ENCODE measurements around the gene FBN2.

FBN2 gene

GRCh38 chr5:128538000-128538249 lies at the start of gene FBN2:
Gene FBN2 (minus strand): TSS chr5:128538245. CDS start chr5:128537603, 642 bp downstream.
- peak within 1 kb of the TSS; percentile 81 for H3K9ac ChIP-seq (ENCODE audit: insufficient read length, low read depth)
- peak within 1 kb of the TSS; percentile 61 for H3K4me3 ChIP-seq (ENCODE audit: insufficient read length, low read depth)
- peaks cover 22% of the 10 kb centered on the region for H3K36me3 ChIP-seq (ENCODE audit: insufficient read depth, insufficient read length, low read length)
- no peaks in the 10 kb centered on the region for H3K9me3 ChIP-seq (ENCODE audit: insufficient read depth, low read length)
- peaks cover 13% of the 10 kb centered on the region for H3K27me3 ChIP-seq (ENCODE audit: insufficient read depth, insufficient read length)
- no peak for DNase-seq (ENCODE audit: low read depth, low spot score)
- H3K4me1 ChIP-seq (ENCODE audit: insufficient read depth, insufficient read length): no peaks in the 10 kb centered on the region
- TF ChIP-seq YY1 (IDR thresholded peaks at IDR 0.05; ENCODE audit: insufficient read depth, insufficient read length) (no peak), SUZ12 (IDR thresholded peaks at IDR 0.05; ENCODE audit: extremely low read depth, insufficient read depth, insufficient read length) (no peak), ZNF274 (IDR thresholded peaks at IDR 0.05; ENCODE audit: low read depth, low read length) (no peak)

- Histone ChIP-seq H3K36me3 (ENCODE audit: insufficient read depth, insufficient read length, low read length) (no peaks in the 10 kb centered on the region), H3K9ac (ENCODE audit: insufficient read length, low read depth) (no peak overlapping the region), H3K9me3 (ENCODE audit: insufficient read depth, low read length) (no peaks in the 10 kb centered on the region), H3K27me3 (ENCODE audit: insufficient read depth, insufficient read length) (no peaks in the 10 kb centered on the region), H3K4me3 (ENCODE audit: insufficient read length, low read depth) (no peak overlapping the region), H3K4me1 (ENCODE audit: insufficient read depth, insufficient read length) (no peaks in the 10 kb centered on the region)
- no peak for DNase-seq (ENCODE audit: low read depth, low spot score)
- TF ChIP-seq SUZ12 (IDR thresholded peaks at IDR 0.05; ENCODE audit: extremely low read depth, insufficient read depth, insufficient read length): no peak
- no peak for TF ChIP-seq YY1 (IDR thresholded peaks at IDR 0.05; ENCODE audit: insufficient read depth, insufficient read length)
- TF ChIP-seq ZNF274 (IDR thresholded peaks at IDR 0.05; ENCODE audit: low read depth, low read length): no peak
Observed at GRCh38 chr5:128587275-128587674, 49.2 kb upstream of the FBN2 start.

- Histone ChIP-seq H3K4me1 (ENCODE audit: insufficient read depth, insufficient read length) (no peaks in the 10 kb centered on the region), H3K36me3 (ENCODE audit: insufficient read depth, insufficient read length, low read length) (no peaks in the 10 kb centered on the region), H3K9ac (ENCODE audit: insufficient read length, low read depth) (no peak overlapping the region), H3K9me3 (ENCODE audit: insufficient read depth, low read length) (no peaks in the 10 kb centered on the region), H3K4me3 (ENCODE audit: insufficient read length, low read depth) (no peak overlapping the region), H3K27me3 (ENCODE audit: insufficient read depth, insufficient read length) (no peaks in the 10 kb centered on the region)
- TF ChIP-seq ZNF274 (IDR thresholded peaks at IDR 0.05; ENCODE audit: low read depth, low read length) (no peak), YY1 (IDR thresholded peaks at IDR 0.05; ENCODE audit: insufficient read depth, insufficient read length) (no peak), SUZ12 (IDR thresholded peaks at IDR 0.05; ENCODE audit: extremely low read depth, insufficient read depth, insufficient read length) (no peak)
- no peak for DNase-seq (ENCODE audit: low read depth, low spot score)
Observed at GRCh38 chr5:128586848-128587247, 48.8 kb upstream of the FBN2 start.

GRCh38 chr5:128579639-128580038 lies 41.6 kb upstream of the FBN2 start:
- no peak overlapping the region for H3K4me3 ChIP-seq (ENCODE audit: insufficient read length, low read depth)
- no peaks in the 10 kb centered on the region for H3K9me3 ChIP-seq (ENCODE audit: insufficient read depth, low read length)
- no peaks in the 10 kb centered on the region for H3K27me3 ChIP-seq (ENCODE audit: insufficient read depth, insufficient read length)
- no peak for DNase-seq (ENCODE audit: low read depth, low spot score)
- TF ChIP-seq YY1 (IDR thresholded peaks at IDR 0.05; ENCODE audit: insufficient read depth, insufficient read length): no peak
- no peak for TF ChIP-seq ZNF274 (IDR thresholded peaks at IDR 0.05; ENCODE audit: low read depth, low read length)
- TF ChIP-seq SUZ12 (IDR thresholded peaks at IDR 0.05; ENCODE audit: extremely low read depth, insufficient read depth, insufficient read length): no peak
- H3K4me1 ChIP-seq (ENCODE audit: insufficient read depth, insufficient read length): no peaks in the 10 kb centered on the region
- no peaks in the 10 kb centered on the region for H3K36me3 ChIP-seq (ENCODE audit: insufficient read depth, insufficient read length, low read length)
- no peak overlapping the region for H3K9ac ChIP-seq (ENCODE audit: insufficient read length, low read depth)

DNA sequence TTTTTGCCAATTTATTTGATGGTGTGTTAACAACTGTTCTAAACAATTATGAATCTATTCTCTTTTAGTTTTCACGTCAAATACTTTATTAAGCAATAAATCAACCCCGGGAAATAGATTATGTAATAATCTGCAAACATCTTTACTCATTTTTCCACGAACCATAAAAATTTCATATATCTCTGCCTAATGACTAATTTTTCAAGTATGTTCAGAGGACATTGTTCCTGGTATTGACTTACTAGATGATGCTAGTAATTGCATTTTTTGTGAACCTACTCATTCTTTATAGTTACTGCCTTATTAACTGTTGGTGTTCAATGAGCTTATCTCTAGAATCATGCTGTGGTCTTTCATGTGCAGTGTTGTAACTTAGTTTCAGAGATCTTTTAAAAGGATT lies 41.0 kb upstream of the FBN2 start:
- TF ChIP-seq ZNF274 (IDR thresholded peaks at IDR 0.05; ENCODE audit: low read depth, low read length) (no peak), SUZ12 (IDR thresholded peaks at IDR 0.05; ENCODE audit: extremely low read depth, insufficient read depth, insufficient read length) (no peak), YY1 (IDR thresholded peaks at IDR 0.05; ENCODE audit: insufficient read depth, insufficient read length) (no peak)
- no peak for DNase-seq (ENCODE audit: low read depth, low spot score)
- Histone ChIP-seq H3K9ac (ENCODE audit: insufficient read length, low read depth) (no peak overlapping the region), H3K4me1 (ENCODE audit: insufficient read depth, insufficient read length) (no peaks in the 10 kb centered on the region), H3K27me3 (ENCODE audit: insufficient read depth, insufficient read length) (no peaks in the 10 kb centered on the region), H3K9me3 (ENCODE audit: insufficient read depth, low read length) (no peaks in the 10 kb centered on the region), H3K4me3 (ENCODE audit: insufficient read length, low read depth) (no peak overlapping the region), H3K36me3 (ENCODE audit: insufficient read depth, insufficient read length, low read length) (no peaks in the 10 kb centered on the region)

DNA sequence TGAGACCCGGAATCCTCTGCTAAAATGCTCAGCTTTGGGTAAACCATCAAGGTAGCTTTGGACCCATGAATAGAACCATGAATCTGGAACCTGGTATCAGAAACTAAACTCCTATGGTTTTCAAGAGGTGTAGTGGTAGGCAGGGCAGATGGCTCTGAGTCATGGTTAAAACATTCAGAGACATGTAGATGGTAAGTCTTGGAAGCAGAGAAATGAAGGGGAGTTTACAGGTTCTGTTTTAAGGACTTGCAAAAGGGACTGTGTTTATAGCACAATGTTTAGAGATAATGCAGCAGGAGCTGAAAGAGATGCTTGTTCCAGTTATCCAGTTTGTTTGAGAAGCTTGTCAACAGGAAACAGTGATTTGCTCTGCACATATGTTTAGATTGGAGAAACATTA lies 36.0 kb upstream of the FBN2 start:
- no peak for TF ChIP-seq SUZ12 (IDR thresholded peaks at IDR 0.05; ENCODE audit: extremely low read depth, insufficient read depth, insufficient read length)
- no peak for TF ChIP-seq YY1 (IDR thresholded peaks at IDR 0.05; ENCODE audit: insufficient read depth, insufficient read length)
- TF ChIP-seq ZNF274 (IDR thresholded peaks at IDR 0.05; ENCODE audit: low read depth, low read length): no peak
- no peak overlapping the region for H3K4me3 ChIP-seq (ENCODE audit: insufficient read length, low read depth)
- no peaks in the 10 kb centered on the region for H3K4me1 ChIP-seq (ENCODE audit: insufficient read depth, insufficient read length)
- no peaks in the 10 kb centered on the region for H3K9me3 ChIP-seq (ENCODE audit: insufficient read depth, low read length)
- H3K27me3 ChIP-seq (ENCODE audit: insufficient read depth, insufficient read length): no peaks in the 10 kb centered on the region
- no peaks in the 10 kb centered on the region for H3K36me3 ChIP-seq (ENCODE audit: insufficient read depth, insufficient read length, low read length)
- DNase-seq (ENCODE audit: low read depth, low spot score): no peak
- no peak overlapping the region for H3K9ac ChIP-seq (ENCODE audit: insufficient read length, low read depth)

DNA sequence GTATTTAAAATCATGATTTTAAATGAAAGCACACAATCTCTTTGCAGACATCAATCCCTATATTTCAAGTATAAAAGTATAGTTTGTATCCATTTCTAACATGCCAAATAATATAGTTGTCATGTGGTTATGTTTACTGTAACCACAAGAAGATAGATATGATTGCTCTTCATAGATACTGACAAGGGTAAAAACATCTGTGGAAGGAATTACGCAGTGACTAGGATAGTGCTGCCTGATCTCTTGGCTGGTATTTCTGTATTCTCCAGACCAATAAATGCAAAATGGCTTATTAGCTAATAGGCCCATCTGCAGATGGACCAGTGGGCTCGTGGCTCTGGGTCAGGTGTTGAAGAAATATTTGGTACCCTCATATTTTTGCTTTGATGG lies 34.9 kb upstream of the FBN2 start:
- H3K9ac ChIP-seq (ENCODE audit: insufficient read length, low read depth): no peak overlapping the region
- no peaks in the 10 kb centered on the region for H3K4me1 ChIP-seq (ENCODE audit: insufficient read depth, insufficient read length)
- DNase-seq (ENCODE audit: low read depth, low spot score): no peak
- H3K36me3 ChIP-seq (ENCODE audit: insufficient read depth, insufficient read length, low read length): no peaks in the 10 kb centered on the region
- H3K27me3 ChIP-seq (ENCODE audit: insufficient read depth, insufficient read length): no peaks in the 10 kb centered on the region
- no peak overlapping the region for H3K4me3 ChIP-seq (ENCODE audit: insufficient read length, low read depth)
- TF ChIP-seq SUZ12 (IDR thresholded peaks at IDR 0.05; ENCODE audit: extremely low read depth, insufficient read depth, insufficient read length): no peak
- no peak for TF ChIP-seq YY1 (IDR thresholded peaks at IDR 0.05; ENCODE audit: insufficient read depth, insufficient read length)
- TF ChIP-seq ZNF274 (IDR thresholded peaks at IDR 0.05; ENCODE audit: low read depth, low read length): no peak
- no peaks in the 10 kb centered on the region for H3K9me3 ChIP-seq (ENCODE audit: insufficient read depth, low read length)
